Measurements from ENCODE around the gene HRH2. TPM values are rescaled to one million over a fixed set of nuclear protein-coding genes. Genes with fewer than 3 reads are reported as not detected.
"Not testable (repeated sequence)": the region's sequence is repeated elsewhere in the genome, so short reads cannot be mapped to it uniquely, and the experiment has no call there.

Gene HRH2

GRCh38 chr5:175759991-175760390 is 102.1 kb downstream of the HRH2 start:
- H3K9ac ChIP-seq (ENCODE audit: low read depth, low read length, poor library complexity); H2BK5ac ChIP-seq (ENCODE audit: low read length); H2BK15ac ChIP-seq (ENCODE audit: low read length); H3K4me3 ChIP-seq (ENCODE audit: low read length in 2 of 2); H3K4me2 ChIP-seq (ENCODE audit: insufficient read depth, low read length, poor library complexity, severe bottlenecking); H3K14ac ChIP-seq (ENCODE audit: low read length); H3K27ac ChIP-seq (replicated peaks; ENCODE audit: low read length); H3K27me3 ChIP-seq (ENCODE audit: control insufficient read depth in 3 of 3, insufficient read depth in 3 of 3, low read depth in 1 of 3, low read length in 3 of 3); H4K91ac ChIP-seq (ENCODE audit: low read depth, low read length, poor library complexity); H2BK12ac ChIP-seq (ENCODE audit: low read length); H3K4me1 ChIP-seq (ENCODE audit: control insufficient read depth in 2 of 2, insufficient read depth in 1 of 2, low read depth in 1 of 2, low read length in 2 of 2); H2AK5ac ChIP-seq (ENCODE audit: low read depth, low read length); H3K36me3 ChIP-seq (replicated peaks in 1 of 2; ENCODE audit: control insufficient read depth in 2 of 2, insufficient read depth in 2 of 2, low read length in 2 of 2); DNase-seq (ENCODE audit: low spot score); H3K18ac ChIP-seq (ENCODE audit: low read length); H3K23ac ChIP-seq (ENCODE audit: low read depth, low read length, poor library complexity); H3K79me1 ChIP-seq (ENCODE audit: low read depth, low read length); H3K9me3 ChIP-seq (replicated peaks in 1 of 2; ENCODE audit: control insufficient read depth in 2 of 2, insufficient read depth in 1 of 2, low read depth in 1 of 2, low read length in 2 of 2); H3K4ac ChIP-seq (ENCODE audit: low read length); H2BK120ac ChIP-seq (ENCODE audit: low read depth, low read length); H4K8ac ChIP-seq (ENCODE audit: low read depth, low read length); H2AFZ ChIP-seq (ENCODE audit: low read length): not testable (repeated sequence)
- no CpG with 5 or more reads among the region's 1 CpG for WGBS, 2 donors (ENCODE audit: extremely low coverage in 2 of 2, insufficient read length in 2 of 2, insufficient replicate concordance in 1 of 2)

Small RNAs within 50 kb of the gene (small RNA-seq; reads per million reads assigned to genes)
- not detected for gene RN7SKP148 (ENCODE audit: insufficient read depth)
- not detected for gene RNU6-226P (ENCODE audit: insufficient read depth)
